Coronary artery (tissue), 2 donors: ENCODE data around the gene SLC43A1.
A peak's percentile ranks its signal among the peaks of the same experiment; 100 is the strongest.

Source experiments
- DNase-seq: peaks from one replicate; pipeline ENCODE4 v3.0.0-alpha.2; 2017; ENCODE audit warnings: low spot score
- H3K27ac ChIP-seq, 2 donors: fragments of 200-600 bp; sonication (generic); one replicate each; pipeline ENCODE4 v1.5.1; 2016 to 2019
- H3K4me3 ChIP-seq: fragments of 200-600 bp; sonication (generic); 2 replicates; pipeline ENCODE4 v1.5.1; 2016; ENCODE audit warnings: mild to moderate bottlenecking, moderate library complexity
- CTCF ChIP-seq: fragments of 200-600 bp; sonication (generic); IDR thresholded peaks from one replicate; pipeline ENCODE4 v1.5.1; 2019; ENCODE audit warnings: antibody characterized with exemption

The SLC43A1 gene

GRCh38 chr11:57515332-57516060 is at the start of gene SLC43A1:
Gene SLC43A1 (minus strand): TSS chr11:57515702. CDS start chr11:57514111, 1,591 bp downstream.
- H3K4me3 ChIP-seq = peak within 1 kb of the TSS; percentile 98
- no peak for DNase-seq
- TF ChIP-seq CTCF = no peak
- H3K27ac ChIP-seq = peak within 1 kb of the TSS; percentile 65 to 79

GRCh38 chr11:57562596-57562995 is 47.1 kb upstream of the SLC43A1 start:
- TF ChIP-seq CTCF = no peak
- no peak overlapping the region for H3K27ac ChIP-seq
- no peak for DNase-seq
- H3K4me3 ChIP-seq = no peak overlapping the region

- H3K27ac ChIP-seq = no peak overlapping the region
These were observed 44.6 kb upstream of the SLC43A1 start for GRCh38 chr11:57560146-57560545.

GRCh38 chr11:57556041-57556440 is 40.5 kb upstream of the SLC43A1 start:
- Histone ChIP-seq H3K27ac (no peak overlapping the region), H3K4me3 (no peak overlapping the region)
- no peak for DNase-seq
- no peak for TF ChIP-seq CTCF

More at GRCh38 chr11:57560146-57560545, 44.6 kb upstream of the SLC43A1 start:
- DNase-seq = no peak
- no peak overlapping the region for H3K4me3 ChIP-seq
- TF ChIP-seq CTCF = no peak

- no peak for DNase-seq
- no peak for TF ChIP-seq CTCF
- H3K27ac ChIP-seq = no peak overlapping the region
- H3K4me3 ChIP-seq = no peak overlapping the region
These were observed 39.9 kb upstream of the SLC43A1 start for GRCh38 chr11:57555393-57555792.

GRCh38 chr11:57552479-57552878 is 37.0 kb upstream of the SLC43A1 start:
- no peak overlapping the region for H3K4me3 ChIP-seq
- no peak for TF ChIP-seq CTCF
- no peak for DNase-seq
- no peak overlapping the region for H3K27ac ChIP-seq

GRCh38 chr11:57551941-57552340 is 36.4 kb upstream of the SLC43A1 start:
- no peak overlapping the region for H3K4me3 ChIP-seq
- TF ChIP-seq CTCF = no peak
- no peak overlapping the region for H3K27ac ChIP-seq
- no peak for DNase-seq
